ENCODE data around the gene SEC11C.

DNA sequence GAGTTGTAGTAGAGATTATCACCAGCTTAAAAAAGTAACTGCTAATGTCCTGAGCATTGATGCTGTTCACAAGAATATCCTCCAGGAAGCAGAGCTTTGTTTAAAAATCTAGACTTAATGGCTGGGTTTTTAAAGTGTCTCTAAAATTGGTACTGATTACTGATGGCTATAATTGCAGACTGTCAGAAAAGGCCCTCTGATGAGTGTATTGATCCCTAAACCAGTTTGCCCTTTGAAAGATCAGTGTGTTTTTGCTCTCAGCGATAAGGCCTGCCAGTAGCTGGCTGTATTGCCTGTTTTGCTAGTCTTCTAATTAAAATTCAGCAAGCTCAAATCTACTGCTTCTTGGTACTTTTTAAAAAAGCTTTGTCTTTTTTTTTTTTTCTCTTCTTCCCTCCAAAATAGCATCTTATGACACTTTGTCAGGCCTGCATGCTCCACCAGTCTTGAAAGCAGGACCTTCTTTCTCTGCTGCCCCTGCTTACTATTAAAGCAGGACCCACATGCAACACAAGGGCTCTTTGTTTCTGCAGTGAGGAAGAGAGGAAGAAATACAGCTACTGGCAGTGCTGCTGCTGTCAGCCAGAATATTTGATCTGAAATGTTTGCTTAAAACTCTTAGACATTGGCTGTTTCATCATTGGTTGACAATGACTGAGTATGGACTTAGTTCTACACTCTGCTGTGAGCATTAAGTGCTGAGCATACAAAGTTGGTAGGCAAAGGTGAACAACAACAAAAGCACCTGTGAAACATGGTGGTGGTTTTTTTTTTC is 1.8 kb downstream of the SEC11C start:
- no peak for TF ChIP-seq CTCF (IDR thresholded peaks at IDR 0.05)
- TF ChIP-seq POLR2A (IDR thresholded peaks at IDR 0.05): no peak
- no peak for TF ChIP-seq POLR2AphosphoS5 (IDR thresholded peaks at IDR 0.05; ENCODE audit: insufficient read depth in 1 of 2, low read depth in 1 of 2)
